ENCODE data around the gene ANAPC5.
"Not testable (repeated sequence)": the region's sequence is repeated elsewhere in the genome, so short reads cannot be mapped to it uniquely, and the experiment has no call there.

ANAPC5 gene

GRCh38 chr12:121283388-121283787 lies 68.8 kb downstream of the ANAPC5 start:
- no peak for DNase-seq

GRCh38 chr12:121282910-121283309 lies 69.3 kb downstream of the ANAPC5 start:
- DNase-seq = peak; percentile 93

GRCh38 chr12:121282072-121282742 lies 70.0 kb downstream of the ANAPC5 start:
- no peak for DNase-seq

- DNase-seq = not testable (repeated sequence)
These were observed 71.1 kb downstream of the ANAPC5 start for GRCh38 chr12:121281116-121281515.

- DNase-seq = not testable (repeated sequence)
These were observed 71.7 kb downstream of the ANAPC5 start for GRCh38 chr12:121280531-121280930.

- no peak for DNase-seq
These were observed 72.7 kb downstream of the ANAPC5 start for GRCh38 chr12:121279507-121279915.

- no peak for DNase-seq
These were observed 73.2 kb downstream of the ANAPC5 start for GRCh38 chr12:121279071-121279375.

- DNase-seq = no peak
These were observed 73.8 kb downstream of the ANAPC5 start for GRCh38 chr12:121278169-121279070.

GRCh38 chr12:121277374-121277759 lies 74.8 kb downstream of the ANAPC5 start:
- DNase-seq = no peak

- DNase-seq = no peak
These were observed 78.0 kb downstream of the ANAPC5 start for GRCh38 chr12:121274036-121274763.

GRCh38 chr12:121273364-121273896 lies 78.8 kb downstream of the ANAPC5 start:
- DNase-seq = no peak

- DNase-seq = no peak
These were observed 84.4 kb downstream of the ANAPC5 start for GRCh38 chr12:121267822-121268221.

GRCh38 chr12:121264951-121265515 lies 87.2 kb downstream of the ANAPC5 start:
- no peak for DNase-seq

- no peak for DNase-seq
These were observed 88.1 kb downstream of the ANAPC5 start for GRCh38 chr12:121264135-121264534.

- DNase-seq = no peak
These were observed 88.8 kb downstream of the ANAPC5 start for GRCh38 chr12:121263206-121263935.

GRCh38 chr12:121261398-121261797 lies 90.8 kb downstream of the ANAPC5 start:
- no peak for DNase-seq

GRCh38 chr12:121260091-121260490 lies 92.1 kb downstream of the ANAPC5 start:
- DNase-seq = no peak

GRCh38 chr12:121259074-121259473 lies 93.1 kb downstream of the ANAPC5 start:
- DNase-seq = no peak

Data from hematopoietic multipotent progenitor cell treated with erythropoietin and hydrocortisone succinate and interleukin-3 and kit ligand, for 6 days (in vitro differentiated cells).